Subcutaneous abdominal adipose tissue (tissue), 5 donors: ENCODE measurements around the gene BICD1.

Experiments
- H3K27ac ChIP-seq: one replicate; pipeline ENCODE4 v1.7.0; 2013; ENCODE audit warnings: low read depth, mild to moderate bottlenecking, inconsistent platforms, low read length, moderate library complexity
- H3K27me3 ChIP-seq, 5 donors: one replicate each; pipeline ENCODE4 v1.7.0; 2013; ENCODE audit warnings: low read length in 5 of 5, inconsistent platforms in 1 of 5; ENCODE audit not compliant: control insufficient read depth in 5 of 5, insufficient read depth in 4 of 5
- H3K36me3 ChIP-seq, 5 donors: one replicate each; pipeline ENCODE4 v1.7.0; 2013; ENCODE audit warnings: low read length in 5 of 5; ENCODE audit not compliant: control insufficient read depth in 5 of 5, insufficient read depth in 5 of 5
- H3K4me1 ChIP-seq, 5 donors: one replicate each; pipeline ENCODE4 v1.7.0; 2013; ENCODE audit warnings: low read length in 5 of 5, mild to moderate bottlenecking in 3 of 5, moderate library complexity in 1 of 5; ENCODE audit not compliant: control insufficient read depth in 5 of 5, insufficient read depth in 5 of 5
- H3K4me3 ChIP-seq, 5 donors: one replicate each; pipeline ENCODE4 v1.7.0; 2013; ENCODE audit warnings: low read length in 5 of 5, low read depth in 1 of 5
- H3K9ac ChIP-seq, 5 donors: one replicate each; pipeline ENCODE4 v1.7.0; 2013; ENCODE audit warnings: low read length in 5 of 5, mild to moderate bottlenecking in 4 of 5, moderate library complexity in 3 of 5
- H3K9me3 ChIP-seq, 5 donors: one replicate each; pipeline ENCODE4 v1.7.0; 2013; ENCODE audit warnings: low read length in 5 of 5; ENCODE audit not compliant: control insufficient read depth in 5 of 5
- donor health status: healthy.
- donor health status: healthy.
- donor health status: healthy.
- donor health status: healthy.
- donor health status: healthy.

The BICD1 gene

DNA sequence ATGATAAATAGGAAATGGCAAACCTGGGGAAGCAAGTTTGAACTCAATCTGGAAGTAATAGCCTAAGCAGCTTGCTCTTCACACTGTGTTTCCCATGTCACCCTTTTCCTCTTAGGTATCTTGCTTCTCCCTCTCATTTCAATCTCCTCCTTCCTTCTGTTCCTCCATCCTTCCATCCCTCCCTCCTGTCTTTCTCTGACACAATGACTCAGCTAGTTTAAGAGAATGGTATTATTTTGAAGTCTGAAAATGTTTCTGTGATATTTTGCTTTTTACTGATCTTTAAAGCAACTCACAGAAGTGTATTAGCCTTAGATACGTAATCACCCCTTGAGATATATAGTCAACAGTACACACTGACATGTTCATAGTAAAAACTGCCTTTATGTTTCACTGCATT is 236.8 kb downstream of the BICD1 start:
- Histone ChIP-seq H3K27me3 (no peaks in the 10 kb centered on the region), H3K27ac (no peak overlapping the region), H3K9me3 (no peaks in the 10 kb centered on the region), H3K9ac (no peak overlapping the region), H3K4me3 (no peak overlapping the region), H3K36me3 (peaks cover 0 to 4% (median 0%) of the 10 kb centered on the region in 5 donors), H3K4me1 (no peaks in the 10 kb centered on the region)

DNA sequence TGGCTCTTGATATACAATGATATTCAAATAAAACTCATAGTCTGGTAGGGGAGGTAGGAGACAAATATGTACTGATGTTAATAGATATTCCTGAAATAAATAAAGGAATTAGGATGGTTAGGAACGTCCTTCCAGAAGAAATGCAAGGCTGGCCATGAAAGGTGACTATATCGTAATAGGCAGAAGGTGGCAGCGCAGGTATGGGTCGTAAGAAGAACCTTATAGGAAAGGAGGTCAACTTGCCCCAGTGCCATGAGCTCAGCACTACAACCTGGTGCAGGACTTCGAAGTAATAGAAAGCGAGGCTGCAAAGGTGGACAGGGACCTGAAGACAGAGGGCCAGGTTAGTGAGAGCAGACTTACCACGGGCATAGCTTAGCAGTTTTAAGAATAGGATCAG is 237.4 kb downstream of the BICD1 start:
- Histone ChIP-seq H3K9ac (no peak overlapping the region), H3K27ac (no peak overlapping the region), H3K4me1 (no peaks in the 10 kb centered on the region), H3K4me3 (no peak overlapping the region), H3K36me3 (peaks cover 0 to under 1% (median 0%) of the 10 kb centered on the region in 5 donors), H3K9me3 (no peaks in the 10 kb centered on the region), H3K27me3 (no peaks in the 10 kb centered on the region)

DNA sequence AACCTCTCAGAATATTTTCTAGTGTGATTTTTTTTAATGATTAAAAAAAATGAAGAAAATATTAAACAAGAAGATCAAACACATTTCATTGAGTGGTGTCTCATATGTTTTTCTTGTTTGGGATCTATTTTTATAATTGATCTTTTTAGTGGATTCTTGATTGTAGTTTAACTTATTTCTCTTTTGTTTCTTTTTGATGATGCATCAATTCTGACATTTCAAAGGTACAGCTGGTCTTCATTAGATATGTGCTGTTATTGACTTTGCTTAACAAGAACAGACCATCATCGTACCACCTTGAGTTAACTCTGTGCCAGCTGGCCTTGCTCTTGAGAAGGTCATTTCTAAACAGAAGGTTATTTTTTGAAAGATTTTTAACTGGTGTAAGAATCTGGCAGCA is 246.9 kb downstream of the BICD1 start:
- no peak overlapping the region for H3K27ac ChIP-seq
- H3K4me1 ChIP-seq, result no peaks in the 10 kb centered on the region
- H3K27me3 ChIP-seq, result no peaks in the 10 kb centered on the region
- no peaks in the 10 kb centered on the region for H3K9me3 ChIP-seq
- H3K4me3 ChIP-seq, result no peak overlapping the region
- H3K9ac ChIP-seq, result no peak overlapping the region
- H3K36me3 ChIP-seq, result no peaks in the 10 kb centered on the region

DNA sequence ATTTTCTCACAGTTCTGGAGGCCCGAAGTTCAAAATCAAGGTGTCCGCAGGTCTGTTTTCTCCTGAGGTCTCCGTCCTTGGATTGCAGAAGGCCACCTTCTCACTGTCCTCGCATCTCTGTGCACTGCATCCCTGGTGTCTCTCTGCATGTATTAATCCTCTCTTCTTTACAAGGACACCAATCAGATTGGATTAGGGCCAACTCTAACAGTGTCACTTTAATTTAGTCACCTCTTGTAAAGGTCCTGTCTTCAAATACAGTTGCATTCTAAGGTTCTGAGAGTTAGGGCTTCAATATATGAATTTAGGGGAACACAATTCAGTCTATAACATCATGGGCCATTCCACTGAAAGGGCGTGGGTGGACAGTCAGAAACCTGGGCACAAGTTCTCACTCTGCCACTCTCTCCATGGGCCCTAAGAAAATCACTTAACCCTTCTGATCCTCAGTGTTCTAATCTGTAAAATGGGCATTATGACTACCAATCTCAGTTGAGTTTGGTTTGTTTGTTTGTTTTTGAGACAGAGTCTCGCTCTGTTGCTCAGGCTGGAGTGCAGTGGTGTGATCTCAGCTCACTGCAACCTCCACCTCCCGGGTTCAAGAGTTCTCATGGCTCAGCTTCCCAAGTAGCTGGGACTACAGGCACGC is 251.1 kb downstream of the BICD1 start:
- Histone ChIP-seq H3K4me1 (no peaks in the 10 kb centered on the region), H3K9me3 (no peaks in the 10 kb centered on the region), H3K27ac (no peak overlapping the region), H3K36me3 (no peaks in the 10 kb centered on the region), H3K9ac (no peak overlapping the region), H3K4me3 (no peak overlapping the region), H3K27me3 (no peaks in the 10 kb centered on the region)

GRCh38 chr12:32360956-32361355 is 254.3 kb downstream of the BICD1 start:
- Histone ChIP-seq H3K27ac (no peak overlapping the region), H3K4me3 (no peak overlapping the region), H3K9ac (no peak overlapping the region), H3K27me3 (no peaks in the 10 kb centered on the region), H3K4me1 (no peaks in the 10 kb centered on the region), H3K36me3 (no peaks in the 10 kb centered on the region), H3K9me3 (no peaks in the 10 kb centered on the region)

DNA sequence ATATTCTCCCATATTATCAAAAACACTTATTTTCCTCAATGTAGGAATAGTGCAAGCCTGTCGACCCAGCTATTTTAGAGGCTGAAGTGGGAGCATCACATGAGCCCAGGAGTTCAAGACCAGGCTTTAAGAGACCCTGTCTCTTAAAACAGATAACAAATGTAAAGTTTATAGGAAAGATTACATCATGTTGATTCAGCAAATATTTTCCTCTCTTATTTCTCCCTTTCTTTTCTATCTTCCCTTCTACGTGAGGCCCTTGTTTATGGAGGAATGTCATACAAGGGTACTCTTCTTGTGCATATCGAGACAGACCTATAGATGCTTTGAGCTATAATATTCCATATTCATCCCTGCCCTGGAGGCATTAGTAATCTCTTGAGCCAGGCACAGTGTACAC is 256.2 kb downstream of the BICD1 start:
- Histone ChIP-seq H3K4me1 (no peaks in the 10 kb centered on the region), H3K9me3 (no peaks in the 10 kb centered on the region), H3K27ac (no peak overlapping the region), H3K4me3 (no peak overlapping the region), H3K36me3 (no peaks in the 10 kb centered on the region), H3K9ac (no peak overlapping the region), H3K27me3 (no peaks in the 10 kb centered on the region)

GRCh38 chr12:32365473-32366064 is 258.9 kb downstream of the BICD1 start:
- no peak overlapping the region for H3K9ac ChIP-seq
- no peaks in the 10 kb centered on the region for H3K9me3 ChIP-seq
- no peak overlapping the region for H3K4me3 ChIP-seq
- no peaks in the 10 kb centered on the region for H3K4me1 ChIP-seq
- no peaks in the 10 kb centered on the region for H3K36me3 ChIP-seq
- no peak overlapping the region for H3K27ac ChIP-seq
- H3K27me3 ChIP-seq, result no peaks in the 10 kb centered on the region

DNA sequence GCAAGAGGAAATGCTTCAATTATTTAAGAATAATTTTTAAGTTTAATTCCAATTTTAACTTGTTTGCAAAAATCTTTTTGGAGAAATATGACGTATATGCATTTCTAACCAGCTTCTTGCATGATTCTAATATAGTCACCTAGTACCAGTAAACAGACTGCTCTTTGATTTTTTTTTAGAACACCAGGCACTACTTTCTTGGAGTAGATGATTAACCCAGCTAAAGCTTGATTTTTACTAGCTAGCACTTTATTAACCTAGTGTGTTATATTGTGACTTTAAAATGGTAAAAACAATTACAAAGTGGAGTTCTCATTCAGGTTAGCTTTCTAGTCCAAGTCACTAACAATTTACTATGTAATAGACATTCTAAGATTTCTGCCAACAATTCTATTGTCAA is 260.1 kb downstream of the BICD1 start:
- no peaks in the 10 kb centered on the region for H3K27me3 ChIP-seq
- H3K9me3 ChIP-seq, result no peaks in the 10 kb centered on the region
- H3K36me3 ChIP-seq, result no peaks in the 10 kb centered on the region
- no peaks in the 10 kb centered on the region for H3K4me1 ChIP-seq
- H3K27ac ChIP-seq, result no peak overlapping the region
- no peak overlapping the region for H3K9ac ChIP-seq
- no peak overlapping the region for H3K4me3 ChIP-seq

DNA sequence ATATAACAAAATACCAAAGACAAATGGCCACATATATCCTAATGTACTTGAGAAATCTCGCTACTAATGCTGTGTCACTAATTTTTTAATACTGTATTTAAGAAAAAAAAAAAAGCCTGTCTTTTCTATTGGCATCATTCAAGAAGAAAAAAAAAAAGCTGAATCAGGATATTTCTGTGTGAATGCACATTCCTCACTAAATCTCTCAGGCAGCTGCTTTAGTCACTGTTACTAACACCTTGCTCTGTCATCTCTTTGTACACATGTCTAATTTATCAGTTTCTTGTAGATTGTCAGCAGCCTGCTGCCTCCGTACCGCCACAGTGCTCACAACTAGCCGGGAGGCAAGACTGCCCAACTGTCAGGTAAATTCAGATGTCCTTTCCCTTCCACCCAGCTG is 260.7 kb downstream of the BICD1 start:
- Histone ChIP-seq H3K4me3 (no peak overlapping the region), H3K27me3 (no peaks in the 10 kb centered on the region), H3K4me1 (no peaks in the 10 kb centered on the region), H3K9ac (no peak overlapping the region), H3K9me3 (no peaks in the 10 kb centered on the region), H3K36me3 (no peaks in the 10 kb centered on the region), H3K27ac (no peak overlapping the region)

DNA sequence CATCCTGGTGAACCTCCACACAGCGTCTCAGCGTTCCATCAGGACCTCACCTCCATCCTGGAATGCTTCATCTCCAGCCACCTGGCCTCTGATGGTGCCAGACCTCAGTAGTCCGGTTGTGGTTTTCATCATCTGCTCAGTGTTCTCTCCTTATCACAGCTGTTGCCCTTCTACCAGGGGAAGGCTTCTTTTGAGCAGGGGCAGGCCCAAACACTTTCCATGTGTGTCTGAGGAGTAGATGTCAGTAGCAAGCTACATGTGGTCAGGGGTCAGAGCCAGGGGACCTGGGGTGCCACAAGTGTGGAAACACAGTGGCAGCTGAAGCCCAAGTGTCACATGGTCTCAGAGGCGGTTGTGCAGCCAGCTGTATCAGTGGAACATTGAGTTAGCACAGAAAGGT is 262.6 kb downstream of the BICD1 start:
- Histone ChIP-seq H3K36me3 (no peaks in the 10 kb centered on the region), H3K4me3 (no peak overlapping the region), H3K9me3 (no peaks in the 10 kb centered on the region), H3K9ac (no peak overlapping the region), H3K27me3 (no peaks in the 10 kb centered on the region), H3K4me1 (no peaks in the 10 kb centered on the region), H3K27ac (no peak overlapping the region)
